Dedifferentiated amniotic fluid mesenchymal stem cell (primary cell): Measurements from ENCODE around the gene GRIN2C.
"Not testable (repeated sequence)": the region's sequence is repeated elsewhere in the genome, so short reads cannot be mapped to it uniquely, and the experiment has no call there.

Experiments used
- DNase-seq: peaks from one replicate; pipeline ENCODE4 v3.0.0-alpha.2; 2016; ENCODE audit errors: extremely low spot score

The GRIN2C gene

DNA sequence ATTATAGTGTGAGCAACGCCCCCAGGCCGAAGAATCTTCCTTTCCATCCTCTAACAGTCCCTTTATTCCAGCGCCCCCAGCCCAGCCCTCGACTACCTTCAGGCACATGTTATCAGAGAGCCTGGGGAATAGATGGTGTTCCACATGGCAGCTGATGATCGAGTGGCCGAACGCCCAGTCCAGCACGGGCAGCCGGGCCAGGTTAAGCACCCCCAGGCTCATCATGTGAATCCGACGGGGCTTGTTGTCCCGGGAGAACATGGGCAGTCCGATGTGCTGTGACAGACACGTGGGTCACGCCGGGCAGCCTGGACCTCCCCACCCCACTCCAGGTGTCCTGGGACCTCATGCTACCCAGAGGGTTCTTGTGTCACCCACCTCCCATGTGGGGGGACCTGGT is 19.6 kb upstream of the GRIN2C start:
- DNase-seq: no peak

DNA sequence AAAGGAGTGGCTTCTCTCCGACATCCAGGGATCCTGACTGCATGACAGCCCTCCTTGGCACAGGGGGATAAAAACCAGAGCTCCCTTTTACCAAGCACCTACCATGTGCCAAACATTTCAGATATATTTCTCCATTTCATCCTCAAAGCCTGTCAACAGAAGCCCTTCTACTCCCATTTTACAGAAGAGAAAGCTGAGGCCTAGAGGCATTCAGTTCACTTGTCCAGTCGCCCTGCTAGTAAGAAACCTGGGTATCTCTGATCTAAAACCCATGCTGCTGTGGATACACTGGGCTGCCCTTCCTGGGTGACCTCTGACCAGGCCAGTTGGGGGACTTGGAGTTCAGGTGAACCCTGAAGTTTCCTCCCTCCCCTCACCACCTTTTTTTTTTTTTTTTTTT is 19.0 kb upstream of the GRIN2C start:
- DNase-seq: no peak

DNA sequence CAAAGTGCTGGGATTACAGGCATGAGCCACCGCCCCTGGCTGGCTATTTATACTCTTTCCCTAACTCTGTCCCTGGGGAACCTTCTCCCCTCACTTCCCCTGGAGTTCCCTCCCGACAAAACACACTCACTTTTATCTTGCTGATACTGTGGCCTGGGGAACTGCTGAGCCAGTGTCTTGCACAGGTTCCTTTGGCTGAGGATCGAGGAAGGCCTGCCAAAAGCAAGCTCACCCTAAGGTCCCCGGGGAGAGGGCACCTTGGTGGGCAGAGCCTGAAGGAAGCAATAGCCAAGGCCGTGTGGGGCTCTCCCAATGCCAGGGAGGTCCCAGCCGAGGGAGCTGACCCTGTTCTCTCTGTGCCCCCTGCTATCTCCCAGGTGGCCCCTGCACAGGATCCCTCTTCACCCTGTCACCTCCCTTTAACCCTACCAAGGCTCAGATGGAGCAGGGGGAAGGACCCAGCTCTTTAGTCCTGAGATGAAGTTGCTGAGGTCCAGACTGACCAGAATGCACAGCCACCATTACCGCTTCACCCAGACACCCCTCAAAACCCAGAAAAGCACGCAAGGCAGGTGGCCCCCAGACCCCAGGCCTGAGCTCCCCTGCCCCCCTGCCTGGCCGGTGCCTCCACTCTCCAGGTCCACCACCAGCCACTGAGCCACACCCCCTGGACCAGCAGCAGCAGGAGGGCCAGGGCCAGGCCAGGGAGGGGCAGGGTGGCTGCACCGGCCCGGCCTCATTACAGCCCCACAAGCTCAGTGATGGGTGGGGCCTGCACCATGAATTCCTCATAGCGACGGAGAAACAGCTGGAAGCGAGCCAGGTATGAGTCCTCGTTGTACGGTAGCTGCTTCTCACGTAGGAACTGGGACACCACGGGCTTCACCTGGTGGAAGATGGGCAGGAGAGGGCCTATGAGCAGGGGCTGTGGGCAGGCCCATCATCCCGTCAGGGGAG is 18.2 kb upstream of the GRIN2C start:
- no peak for DNase-seq

DNA sequence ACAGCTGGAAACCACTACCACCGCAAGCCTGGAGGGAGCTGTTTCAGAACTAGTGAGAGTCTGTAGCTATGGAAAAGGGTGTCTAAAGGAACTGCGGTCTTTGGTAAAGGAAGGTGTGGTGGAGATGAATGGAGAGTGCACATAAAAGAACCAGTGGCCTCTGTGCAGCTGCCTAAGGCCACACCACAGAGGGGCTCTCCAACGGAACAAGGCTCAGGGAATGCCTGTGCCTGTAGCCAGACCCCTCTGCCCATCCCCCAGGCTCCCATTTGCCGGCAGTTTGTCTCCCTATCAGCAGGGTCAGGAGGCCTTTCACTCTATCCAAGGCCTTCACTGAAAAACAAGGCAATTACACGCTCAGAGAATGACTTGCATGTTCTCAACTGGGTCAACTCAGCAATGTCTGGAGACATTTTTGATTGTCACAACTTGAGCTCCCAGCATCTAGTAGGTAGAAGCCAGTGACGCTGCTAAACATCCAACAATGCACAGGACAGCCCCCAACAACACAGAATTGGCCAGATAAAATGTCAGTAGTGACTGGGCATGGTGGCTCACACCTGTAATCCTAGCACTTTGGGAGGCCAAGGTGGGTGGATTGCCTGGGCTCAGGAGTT is 16.4 kb upstream of the GRIN2C start:
- DNase-seq: no peak

DNA sequence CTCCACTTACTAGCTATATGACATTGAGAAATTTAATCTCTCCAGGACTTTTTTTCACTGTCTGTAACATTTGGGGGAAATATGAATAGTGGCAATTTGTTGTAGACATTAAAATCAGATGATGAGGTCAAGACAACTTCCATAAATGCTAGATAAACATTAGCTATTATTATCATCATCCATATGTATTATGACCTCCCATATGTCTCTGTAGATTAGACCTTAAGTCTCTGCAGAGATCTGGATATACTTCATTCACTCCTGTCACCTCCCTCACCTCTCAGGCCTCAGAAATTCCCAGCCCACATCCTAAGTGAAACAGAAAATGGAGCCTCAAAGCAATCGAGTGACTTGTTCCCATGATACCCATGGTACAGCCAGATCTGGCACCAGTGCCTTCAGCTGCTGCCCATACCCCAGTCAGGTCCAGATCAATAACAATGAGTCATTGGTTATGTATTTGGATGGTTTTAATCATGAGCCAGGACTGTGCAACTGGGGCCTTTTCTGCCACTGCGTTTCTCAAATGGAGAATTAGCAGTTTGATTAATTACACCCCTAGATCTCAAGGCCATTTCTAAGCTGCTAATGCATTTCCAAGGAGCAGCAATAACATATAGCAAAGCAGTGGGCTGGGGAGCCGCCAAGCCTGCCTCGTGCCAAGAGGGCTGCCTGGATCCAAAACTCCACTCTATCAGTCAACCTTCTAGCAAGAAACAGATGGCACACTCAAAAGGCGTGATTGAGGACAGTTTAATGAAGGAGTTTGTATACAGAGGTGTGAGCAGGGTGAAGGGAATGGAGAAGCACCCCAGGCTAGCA is 15.7 kb upstream of the GRIN2C start:
- DNase-seq: no peak

DNA sequence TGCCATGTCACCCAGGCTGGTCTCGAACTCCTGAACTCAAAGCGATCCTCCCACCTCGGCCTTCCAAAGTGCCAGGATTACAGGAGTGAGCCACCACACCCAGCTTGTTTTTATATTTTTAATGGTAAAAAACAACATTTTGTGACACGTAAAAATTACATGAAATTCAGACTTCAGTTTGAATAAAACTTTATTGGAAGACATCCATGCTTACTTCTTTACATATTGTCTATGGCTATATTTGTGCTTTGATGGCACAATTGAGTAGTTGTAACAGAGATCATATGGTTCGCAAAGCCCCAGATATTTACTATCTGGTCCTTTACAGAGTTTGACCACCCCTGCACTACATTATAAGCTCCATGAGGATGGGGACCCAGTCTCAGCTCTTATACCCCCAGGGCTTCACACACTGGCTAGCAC is 14.9 kb upstream of the GRIN2C start:
- DNase-seq: no peak

DNA sequence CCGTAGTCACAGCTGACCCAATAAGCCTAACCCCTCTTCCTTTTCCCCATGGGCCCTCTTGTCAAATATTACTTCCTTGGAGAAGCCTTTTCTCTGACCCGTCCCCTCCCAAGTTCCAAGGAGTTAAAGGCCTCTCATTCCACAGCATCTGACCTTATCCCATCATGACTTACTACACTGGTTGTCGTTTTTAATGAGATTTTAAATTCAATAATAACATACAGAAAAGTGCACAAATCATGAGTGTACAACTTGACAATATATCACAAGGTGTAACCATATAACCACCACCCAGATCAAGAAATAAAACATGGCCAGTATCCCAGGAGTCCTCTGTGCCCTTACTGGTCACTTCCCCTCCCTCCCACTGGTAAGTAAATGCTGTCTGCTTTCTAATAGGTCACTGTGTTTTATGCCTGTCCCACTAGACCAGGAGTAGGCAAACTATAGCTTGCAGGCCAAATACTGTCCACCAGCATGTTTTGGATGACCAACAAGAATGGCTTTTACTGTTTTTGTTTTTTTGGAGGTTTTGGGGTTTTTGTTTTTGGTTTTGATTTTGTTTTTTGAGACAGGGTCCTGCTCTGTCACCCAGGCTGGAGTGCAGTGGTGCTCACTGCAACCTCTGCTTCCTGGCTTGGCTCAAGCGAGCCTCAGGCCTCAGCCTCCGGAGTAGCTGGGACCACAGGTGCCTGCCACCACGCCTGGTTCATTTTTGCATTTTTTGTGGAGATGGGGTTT is 14.4 kb upstream of the GRIN2C start:
- no peak for DNase-seq

DNA sequence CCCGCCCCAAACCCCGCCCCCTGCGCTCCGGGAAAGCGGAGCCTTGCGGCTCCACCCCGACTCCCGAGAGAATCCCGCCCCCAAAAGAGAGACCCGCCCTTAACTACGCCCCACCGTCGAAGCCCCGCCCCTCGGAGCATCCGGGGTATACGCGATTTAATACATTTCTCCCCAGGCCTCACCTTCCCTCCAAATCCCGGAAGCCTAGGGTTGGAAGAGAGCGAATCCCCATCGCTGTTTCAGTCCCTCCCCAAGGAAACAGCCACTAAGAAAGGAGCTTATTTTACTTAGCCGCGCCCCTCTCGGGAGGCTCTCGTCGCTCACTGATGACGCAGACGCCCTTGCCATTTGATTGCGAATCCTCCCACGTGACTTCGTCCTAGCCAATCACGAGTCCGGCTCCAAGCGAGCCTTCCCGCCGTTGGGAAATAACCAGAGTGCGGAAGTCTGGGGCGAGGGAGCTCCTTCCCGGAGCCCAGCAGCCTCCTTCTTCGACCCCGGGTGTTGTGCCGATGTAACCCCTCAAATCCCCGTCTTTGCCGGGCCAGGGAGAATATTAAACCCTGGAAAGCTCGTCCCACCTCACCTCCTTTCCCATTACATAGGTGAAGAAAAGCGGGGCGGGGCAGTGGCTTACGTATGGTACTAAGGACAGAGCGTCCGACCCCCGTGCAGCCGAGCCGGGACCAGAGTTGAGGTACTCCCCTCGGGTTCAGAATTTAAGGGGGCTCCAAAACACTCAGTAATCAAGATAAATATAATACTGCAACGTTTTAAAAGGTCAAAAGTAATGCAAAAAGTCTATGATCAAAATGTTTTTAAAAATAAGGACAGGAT is 13.6 kb upstream of the GRIN2C start:
- peak; percentile 100 for DNase-seq

DNA sequence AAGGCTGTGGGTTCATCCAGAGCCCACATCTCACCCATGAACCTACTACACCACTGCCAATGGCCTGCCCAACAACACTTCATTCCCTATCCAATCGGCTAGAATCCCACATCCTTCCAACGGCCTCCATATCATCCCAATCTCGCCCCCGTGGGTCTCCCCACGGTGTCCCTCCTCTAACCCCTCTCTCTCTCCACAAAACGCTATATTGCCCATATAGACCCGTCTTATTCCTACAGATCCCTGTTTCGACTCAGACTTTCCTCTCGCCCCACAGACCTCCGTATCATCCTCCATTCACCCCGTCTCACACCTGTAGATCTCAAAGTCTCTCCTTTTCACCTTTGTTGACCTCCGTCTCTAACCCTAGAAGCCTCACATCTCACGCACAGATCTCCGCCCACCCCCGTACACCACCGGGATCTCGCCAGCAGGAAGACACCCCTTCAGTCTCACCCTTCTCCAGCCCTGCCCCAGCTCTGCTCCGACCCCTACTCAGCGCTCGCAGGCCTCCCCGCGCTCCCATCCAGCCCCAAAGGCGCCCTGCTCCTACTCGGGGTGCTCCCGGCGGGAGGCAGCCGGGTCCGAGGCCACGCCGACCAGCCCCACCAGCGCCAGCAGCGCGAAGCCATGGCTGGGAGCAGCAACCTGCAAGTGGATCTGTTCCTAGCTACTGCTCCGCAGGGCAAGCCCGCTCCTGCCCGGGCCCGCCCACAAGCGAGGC is 12.8 kb upstream of the GRIN2C start, which contains the start of gene FDXR:
FDXR (minus strand) TSS at position 682 of the 724 bp plus-strand sequence; CDS start at position 632, 50 bp downstream.
- DNase-seq: no peak

DNA sequence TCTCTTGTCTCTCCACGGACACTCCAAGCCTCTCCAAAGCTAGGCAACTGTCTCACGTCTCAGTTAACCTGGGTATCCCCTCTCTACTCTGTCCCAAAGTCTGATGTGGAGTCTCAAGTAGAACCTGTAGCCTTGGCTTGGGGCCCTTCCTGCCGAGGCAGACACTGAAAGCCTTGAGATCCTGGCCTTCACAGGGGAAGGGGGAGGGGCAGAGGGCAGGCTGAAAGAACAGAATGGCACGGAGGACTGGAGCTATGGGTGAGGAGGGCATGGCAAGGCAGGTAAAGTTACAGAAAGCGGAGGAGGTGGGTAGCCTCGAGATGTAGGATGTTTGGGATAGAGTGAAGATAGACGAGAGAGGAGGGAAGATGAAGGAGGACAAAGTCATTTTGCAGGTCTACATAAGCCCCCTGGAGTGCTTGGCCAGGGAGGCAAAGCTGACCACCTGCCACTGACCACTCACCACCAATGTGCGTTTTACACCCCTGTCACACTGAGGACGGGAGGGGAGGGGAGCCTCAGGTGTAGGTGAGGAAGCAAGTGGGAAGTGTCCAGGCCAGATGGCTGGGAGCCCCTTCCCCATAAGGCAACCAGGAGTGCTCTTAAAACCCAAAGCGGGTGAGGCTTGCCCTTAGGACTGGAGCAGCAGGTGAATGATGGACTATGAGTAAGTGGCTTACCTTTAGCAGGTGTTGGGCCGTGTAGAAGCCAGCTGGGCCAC is 11.8 kb upstream of the GRIN2C start:
- no peak for DNase-seq

DNA sequence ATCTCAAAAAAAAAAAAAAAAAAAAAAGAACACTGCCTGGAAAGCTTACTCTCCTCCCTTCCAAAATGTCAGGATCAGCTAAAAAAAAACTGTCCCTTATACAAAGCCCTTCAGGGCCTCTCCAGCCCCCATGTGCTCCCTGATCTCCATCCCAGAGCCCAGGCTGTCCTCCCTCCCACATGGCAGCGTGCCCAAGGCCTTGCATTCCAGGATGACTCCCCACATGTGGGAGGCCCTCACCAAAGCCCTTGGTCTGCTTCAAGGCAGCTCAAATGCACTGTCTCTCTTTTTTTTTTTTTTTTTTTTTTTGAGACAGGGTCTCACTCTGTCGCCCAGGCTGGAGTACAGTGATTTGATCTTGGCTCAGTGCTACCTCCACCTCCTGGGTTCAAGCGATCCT is 10.8 kb upstream of the GRIN2C start:
- DNase-seq: no peak

DNA sequence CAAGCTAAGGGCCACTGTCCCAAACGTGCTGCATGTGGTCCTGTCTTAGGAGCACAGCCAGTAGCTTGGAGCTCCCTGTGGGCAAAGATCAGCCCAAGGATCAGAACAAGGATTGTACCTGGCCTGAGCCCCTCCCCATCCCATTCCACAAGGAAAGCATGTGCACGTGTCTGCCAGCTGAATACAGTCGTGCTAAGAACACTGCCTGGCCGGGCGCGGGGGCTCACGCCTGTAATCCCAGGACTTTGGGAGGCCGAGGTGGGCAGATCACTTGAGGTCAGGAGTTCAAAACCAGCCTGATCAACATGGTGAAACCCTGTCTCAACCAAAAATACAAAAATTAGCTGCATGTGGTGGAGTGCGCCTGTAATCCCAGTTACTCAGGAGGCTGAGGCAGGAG is 10.3 kb upstream of the GRIN2C start:
- DNase-seq: not testable (repeated sequence)

DNA sequence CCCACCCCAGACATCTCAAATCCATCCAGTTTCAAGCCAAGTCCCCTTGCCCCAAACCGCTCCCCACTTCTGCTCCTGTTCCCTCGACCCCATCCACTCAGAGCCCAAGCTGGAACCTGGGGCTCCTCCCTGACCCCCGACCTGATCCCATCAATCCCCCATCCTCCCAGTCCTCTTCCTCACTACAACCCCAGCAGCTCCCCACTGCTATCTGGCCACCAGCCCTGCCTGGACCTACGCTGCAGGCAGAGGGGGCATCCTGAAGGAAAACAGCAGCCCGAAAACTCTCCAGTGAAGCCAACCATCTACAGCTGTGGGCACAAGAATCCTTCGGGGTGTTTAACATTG is 9.2 kb upstream of the GRIN2C start:
- DNase-seq: no peak

DNA sequence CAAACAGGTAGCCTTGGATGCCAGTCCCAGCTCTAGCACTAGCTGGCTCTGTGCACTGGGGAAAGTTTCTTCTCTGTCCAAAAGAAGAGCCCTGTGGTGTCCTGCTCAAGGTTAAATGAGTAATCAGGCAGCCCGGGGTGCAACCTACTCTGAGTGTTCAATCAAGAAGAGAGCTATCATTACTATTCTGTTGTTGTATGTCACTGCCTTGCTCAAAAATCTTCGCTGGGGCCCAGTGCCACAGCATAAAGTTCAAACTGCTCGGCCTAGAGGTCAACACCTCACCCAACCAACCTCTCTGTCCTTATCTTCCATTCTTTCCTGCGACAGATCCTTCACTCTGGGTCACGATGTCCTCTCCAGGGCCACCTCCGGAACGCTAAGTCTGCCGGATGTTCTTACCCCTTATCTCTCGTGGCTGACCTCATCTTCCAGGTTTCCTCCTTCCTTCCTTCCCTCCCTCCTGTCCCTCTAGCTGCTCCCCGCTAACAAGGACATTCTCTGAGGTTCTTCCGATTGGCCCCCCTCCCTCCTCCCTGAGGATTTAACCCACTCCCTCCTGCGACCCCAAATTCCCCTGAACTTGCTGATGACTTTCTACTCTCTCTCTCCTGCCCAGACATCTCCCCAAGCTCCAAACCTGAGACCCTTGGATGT is 8.7 kb upstream of the GRIN2C start:
- no peak for DNase-seq

DNA sequence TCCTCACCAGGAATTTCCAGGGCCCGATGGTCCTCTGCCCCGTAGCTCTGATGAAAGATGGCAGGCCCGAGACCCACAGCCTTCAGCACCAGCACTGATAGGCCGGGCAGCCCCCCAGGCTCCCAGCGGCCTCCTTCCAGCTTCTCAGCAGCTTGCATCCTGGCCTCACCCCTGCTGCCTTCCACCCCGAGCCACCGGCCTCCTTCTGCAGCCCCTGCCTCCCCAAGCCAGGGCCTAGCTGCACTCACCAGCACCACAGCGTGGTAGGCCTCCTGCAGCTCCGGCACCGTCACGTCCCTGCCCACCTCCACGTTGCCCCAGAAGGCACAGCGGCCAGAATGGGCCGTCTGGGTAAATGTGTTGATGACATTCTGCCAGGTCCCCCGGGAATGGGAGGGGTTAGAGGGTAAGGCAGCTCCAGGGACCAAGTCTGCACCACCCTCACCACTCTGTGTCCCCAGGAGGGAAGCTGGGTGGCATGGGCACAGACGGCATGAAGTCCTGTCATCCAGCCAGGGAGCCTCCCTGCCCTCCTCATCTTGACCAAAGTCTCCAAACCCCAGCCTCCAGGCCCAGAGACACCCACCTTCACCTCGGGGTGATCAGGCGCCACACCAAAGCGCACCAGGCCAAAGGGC is 6.6 kb upstream of the GRIN2C start:
- no peak for DNase-seq

DNA sequence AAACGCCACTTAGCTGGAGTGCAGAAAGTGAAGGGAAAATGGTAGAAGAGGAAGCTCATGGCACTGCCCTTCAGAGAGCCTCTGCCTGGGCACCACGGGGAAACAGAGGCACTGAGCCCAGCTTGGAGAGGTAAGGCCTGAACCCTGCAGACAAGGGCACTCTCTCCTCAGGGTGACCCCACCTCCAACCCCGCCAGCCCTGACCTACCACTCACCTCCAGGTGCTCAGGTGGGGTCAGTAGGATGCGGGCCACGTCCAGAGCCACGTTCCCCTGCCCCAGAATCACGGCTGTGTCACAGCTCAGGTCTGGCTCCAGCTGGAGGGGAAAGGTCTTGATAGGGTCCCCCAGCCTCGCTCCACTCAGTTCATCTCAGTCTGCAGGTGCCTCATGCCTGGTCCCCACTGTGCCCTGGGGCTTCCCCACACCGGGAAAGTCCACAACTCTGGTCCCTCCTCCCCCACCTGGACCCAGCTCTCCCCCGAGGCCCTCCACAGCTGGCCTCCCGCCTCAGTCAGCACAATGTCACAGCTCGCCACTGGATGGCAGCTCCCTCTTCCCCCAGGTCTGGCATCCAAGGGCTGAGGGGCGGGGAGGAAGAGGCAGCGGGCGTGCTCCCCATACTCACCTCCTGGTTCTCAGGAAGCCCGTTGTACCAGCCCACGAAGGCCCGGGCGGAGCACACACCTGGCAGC is 6.0 kb upstream of the GRIN2C start:
- DNase-seq: no peak

DNA sequence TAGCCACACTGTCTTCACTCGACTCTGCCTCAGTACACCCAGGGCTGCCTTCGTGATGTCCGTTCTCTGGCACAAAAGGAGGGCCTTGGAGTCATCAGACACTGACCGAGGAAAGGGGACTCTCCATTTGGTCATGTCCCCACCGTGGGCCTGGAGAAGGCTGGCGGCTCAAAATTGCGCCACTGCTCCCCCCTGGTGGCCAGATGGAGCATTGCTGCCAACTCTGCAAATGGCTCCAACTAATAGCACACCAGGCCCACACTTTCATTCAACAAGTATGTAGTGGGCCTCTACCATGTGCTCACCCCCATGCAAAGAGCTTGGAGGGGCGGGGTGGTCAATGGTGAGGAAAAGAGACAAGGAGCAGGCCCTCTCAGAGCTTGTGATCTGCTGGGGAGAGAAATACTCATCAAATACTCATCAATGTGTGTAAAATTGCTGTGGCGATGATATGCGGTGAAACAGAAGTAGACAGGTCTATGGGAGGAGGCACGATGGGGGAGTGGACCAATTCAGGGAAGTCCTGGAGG is 5.2 kb upstream of the GRIN2C start:
- peak; percentile 26 for DNase-seq
